NCI-H748 (cell line): ENCODE measurements around the gene SEC24A.
"Not testable (repeated sequence)": the region's sequence is repeated elsewhere in the genome, so short reads cannot be mapped to it uniquely, and the experiment has no call there.

Experiments
- DNase-seq: peaks from one replicate; lab custom pipeline; 2025; ENCODE audit not compliant: unreplicated experiment; lab: John Stamatoyannopoulos, UW

The SEC24A gene

DNA sequence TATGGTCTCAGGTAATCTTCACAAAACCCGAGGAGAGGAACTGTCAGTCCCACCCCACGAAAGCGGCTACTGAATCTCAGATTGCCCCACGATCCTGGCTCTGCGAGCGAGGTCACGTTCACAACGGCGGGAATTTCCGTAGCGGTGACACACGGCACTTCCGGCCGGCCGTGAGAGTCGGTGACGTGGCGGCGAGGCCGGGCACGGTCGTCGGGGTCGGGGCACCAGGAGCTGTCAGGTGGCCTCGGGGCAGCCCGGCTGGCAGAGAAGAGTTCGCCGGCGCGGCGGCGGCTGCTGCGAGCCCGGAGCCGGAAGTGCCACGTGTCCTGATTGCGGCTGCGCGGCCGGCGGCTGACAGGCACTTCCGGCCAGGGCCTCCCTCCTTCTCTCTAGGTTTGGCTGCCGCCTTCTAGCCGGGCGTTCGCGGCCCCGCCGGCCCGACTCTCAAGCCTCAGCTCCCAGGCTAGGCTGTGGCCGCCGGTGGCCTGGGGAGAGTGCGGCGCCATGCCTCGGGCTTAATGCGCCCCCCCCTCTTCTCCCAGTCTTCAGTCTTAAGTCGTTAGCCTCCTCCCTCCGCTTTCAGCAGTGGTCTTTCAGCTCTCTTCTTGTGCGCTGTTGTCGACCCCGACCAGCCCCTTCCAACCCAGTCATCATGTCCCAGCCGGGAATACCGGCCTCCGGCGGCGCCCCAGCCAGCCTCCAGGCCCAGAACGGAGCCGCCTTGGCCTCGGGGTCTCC lies at the start of gene SEC24A:
Gene SEC24A (plus strand): TSS at position 361 of the 738 bp plus-strand sequence. CDS start 292 bp downstream, at position 653.
- peak; percentile 91 for DNase-seq

DNA sequence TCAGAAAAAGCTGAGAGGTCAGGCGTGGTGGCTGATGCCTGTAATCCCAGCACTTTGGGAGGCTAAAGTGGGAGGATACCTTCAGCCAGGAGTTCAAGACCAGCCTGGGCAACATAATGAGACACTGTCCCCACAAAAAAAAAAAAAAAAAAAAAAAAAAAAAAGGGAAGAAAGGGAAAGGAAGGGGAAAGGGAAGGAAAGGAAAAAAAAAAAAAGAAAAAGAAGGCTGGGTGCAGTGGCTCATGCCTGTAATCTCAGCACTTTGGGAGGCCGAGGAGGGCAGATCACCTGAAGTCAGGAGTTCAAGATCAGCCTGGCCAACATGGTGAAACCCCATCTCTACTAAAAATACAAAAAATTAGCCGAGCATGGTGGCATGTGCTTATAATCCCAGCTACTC lies 48.8 kb upstream of the SEC24A start:
- not testable (repeated sequence) for DNase-seq

DNA sequence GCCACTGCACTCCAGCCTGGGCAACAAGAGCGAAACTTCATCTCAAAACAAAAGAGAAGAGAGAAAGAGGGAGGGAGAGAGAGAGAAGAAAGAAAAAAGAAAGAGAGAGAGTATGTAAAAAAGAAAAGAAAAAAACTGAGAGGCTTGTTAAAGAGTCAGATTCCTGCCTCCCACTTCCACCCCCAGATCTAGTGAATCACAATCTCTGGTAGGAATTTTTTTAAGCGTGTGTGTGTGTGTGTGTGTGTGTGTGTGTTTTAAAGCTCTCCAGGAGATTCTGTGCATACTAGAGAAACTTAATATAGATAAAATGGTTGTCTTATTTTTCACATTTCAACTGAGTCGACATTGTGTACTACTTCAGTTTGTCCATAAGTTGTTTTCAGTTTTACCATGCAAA lies 48.0 kb upstream of the SEC24A start:
- DNase-seq, result no peak

DNA sequence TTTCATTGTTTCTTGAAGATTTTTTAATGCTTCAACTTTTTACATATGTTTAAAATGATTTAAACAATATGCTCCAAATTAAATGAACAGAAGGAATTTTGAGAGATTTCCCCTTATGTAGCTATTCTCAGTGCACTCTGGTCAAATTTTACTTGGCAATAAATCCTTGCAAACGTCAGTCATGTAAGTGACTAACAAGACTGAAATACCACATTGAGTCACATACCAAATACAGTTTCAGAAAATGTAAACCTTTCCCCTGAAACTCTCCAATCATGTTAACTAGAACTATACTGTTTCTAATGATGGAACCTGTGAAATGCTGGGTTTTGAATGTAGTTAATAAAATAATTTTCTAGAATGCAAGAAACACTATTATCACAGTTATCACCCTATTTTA lies 45.5 kb upstream of the SEC24A start:
- no peak for DNase-seq

DNA sequence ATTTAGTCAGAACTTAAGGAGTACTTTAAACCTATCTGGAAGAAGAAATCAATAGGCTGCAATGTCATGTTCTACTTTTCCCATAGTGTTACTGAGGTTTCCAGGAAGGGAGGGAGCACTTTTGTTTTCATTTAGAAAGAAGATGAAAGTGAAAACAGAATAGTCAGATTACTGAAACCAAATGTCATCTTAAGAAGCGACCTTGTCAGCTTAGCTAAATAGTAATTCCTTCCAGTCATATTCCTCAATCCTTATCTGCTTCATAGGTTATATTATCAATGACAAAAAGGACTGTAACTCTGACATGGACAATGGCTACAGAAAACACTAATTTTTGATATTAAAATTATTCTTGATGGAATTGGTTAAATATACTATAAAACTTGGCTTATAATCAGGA lies 43.7 kb upstream of the SEC24A start:
- no peak for DNase-seq

DNA sequence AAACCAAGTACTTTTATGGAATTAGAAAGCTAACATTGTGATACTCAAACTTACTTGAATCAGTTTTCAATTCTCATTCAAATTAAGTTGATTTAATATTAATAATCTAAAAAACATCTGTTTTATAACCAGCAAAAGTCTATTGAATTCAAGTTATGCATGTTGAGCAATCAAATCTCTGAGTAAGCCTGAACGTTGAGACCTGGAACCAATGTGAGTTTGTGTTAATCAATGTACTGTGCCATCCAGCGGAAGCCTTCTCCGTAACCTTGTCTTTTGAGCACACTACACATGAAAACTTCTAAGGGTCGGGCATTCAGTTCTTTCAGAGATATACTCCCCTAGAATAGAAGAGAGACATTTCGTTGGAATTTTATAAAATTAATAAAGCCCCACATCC lies 41.9 kb upstream of the SEC24A start:
- DNase-seq, result no peak

DNA sequence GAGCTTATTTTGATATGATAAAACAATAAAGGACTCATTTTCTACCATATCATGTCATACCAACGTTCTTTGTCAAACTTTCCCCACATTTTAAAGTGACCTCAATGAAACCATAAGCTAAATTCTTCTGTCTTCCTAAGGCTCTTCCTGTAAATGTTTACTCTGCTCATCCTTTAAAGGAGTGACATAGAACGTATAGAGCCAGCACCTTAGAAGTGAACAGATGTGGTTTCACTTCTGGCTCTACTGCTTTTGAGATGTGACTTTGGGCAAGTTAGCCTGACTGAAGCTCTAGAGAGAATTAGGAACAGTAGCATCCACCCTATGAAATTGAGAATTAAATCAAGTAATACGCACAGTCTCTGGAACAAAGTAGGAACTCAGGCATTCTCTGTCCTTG lies 40.0 kb upstream of the SEC24A start:
- no peak for DNase-seq

DNA sequence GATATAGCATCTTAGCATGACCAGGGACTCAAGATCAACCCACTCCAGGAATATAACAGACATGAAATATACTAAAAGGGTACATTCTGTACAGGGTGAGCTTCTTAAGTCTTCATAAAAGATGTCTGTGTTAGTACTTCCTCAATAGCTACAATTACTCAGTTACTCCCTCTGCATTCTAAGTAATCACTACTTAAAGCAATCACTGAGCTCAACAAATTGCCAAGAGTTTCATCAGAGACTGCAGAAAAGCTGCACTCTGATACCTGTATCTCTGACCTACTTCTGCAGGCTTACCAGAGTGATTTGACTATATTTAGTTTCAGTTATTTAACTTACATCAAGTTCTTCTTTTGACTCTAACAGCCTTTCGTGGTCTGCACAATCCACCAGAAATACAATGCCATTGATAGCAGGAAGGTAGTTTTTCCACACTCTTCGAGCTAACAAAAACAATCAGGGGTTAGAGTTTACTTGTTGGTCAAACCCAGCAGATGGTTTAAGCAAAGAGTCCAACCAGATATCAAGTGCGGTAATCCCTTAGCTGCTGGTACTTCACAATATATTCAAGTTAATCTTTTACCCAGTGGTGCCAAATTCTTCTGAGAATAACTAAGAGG lies 39.2 kb upstream of the SEC24A start:
- DNase-seq, result no peak

DNA sequence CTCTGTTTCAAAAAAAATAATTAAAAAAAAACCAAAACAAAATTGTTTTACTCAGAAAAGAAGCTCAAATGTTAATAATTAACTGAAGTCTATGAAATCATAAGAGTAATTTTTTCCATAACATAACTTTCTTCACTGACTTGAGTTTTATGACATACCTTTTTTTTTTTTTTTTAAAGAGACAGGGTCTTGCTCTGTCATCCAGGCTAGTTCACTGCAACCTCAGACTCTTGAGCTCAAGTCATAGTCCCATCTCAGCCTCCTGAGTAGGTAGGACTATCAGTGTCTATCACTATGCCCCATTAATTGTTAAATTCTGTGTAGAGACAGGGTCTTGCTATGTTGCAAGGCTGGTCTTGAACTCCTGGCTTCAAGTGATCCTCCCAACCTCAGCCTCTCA lies 37.9 kb upstream of the SEC24A start:
- no peak for DNase-seq

DNA sequence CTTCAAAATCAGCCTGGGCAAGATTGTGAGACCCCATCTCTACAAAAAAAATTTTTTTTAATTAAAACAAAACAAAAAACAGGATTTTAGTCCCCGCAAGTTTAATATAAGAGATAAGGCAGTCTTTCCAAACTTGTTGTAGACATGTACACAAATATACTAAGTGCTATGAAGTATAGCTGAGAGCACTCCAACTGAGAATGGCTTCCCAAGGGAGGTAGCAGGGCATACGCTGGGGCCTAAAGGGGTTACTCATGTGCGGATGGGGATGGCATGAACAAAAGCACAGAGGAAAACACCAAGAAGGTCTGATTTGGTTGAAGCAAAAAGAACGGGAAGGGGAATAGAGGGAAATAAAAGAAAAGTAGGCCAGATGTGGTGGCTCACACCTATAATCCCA lies 37.1 kb upstream of the SEC24A start:
- no peak for DNase-seq

DNA sequence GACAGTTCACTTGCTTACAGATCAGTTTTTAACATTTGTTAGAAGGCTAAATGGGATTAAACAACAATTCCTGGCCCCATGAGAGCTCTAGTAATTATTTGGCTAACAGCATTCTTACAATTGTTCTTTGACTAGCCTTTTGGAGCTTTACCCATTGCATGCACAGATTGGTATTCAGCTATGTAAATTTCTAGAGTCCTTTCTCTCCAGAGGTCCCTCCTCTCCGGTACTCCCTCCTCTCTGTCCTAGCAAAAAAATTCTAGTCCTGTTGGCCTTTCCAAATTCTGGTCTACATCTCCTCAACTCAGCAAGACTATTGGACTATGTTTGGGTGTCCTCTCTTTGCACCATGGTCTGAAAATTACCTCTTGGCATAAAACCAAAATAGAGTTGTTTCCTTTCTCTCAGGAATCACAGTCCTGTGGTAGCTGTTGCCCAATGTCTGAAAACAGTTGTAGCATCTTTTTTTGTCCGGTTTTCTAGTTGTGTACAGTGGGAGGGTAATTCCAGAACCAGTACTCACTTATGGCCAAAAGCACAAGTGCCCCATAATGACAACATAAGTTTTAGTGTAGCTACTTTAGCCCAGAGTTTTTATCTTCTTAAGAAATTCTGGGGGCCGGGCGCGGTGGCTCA lies 34.0 kb upstream of the SEC24A start:
- no peak for DNase-seq

DNA sequence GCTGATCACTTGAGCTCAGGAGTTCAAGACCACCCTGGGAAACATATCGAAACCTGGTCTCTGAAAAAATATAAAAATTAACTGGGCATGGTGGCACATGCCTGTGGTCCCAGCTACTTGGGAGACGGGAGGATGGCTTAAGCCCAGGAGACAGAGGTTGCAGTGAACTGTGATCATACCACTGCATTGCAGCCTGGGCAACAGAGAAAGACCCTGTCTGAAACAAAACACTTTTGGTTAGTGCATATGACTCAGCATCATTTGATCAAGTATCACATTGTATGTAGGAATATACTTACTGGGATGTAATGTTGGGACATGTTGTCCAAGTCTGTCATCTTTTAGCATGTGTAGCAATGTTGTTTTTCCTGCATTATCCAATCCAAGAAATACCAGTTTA lies 28.0 kb upstream of the SEC24A start:
- no peak for DNase-seq

DNA sequence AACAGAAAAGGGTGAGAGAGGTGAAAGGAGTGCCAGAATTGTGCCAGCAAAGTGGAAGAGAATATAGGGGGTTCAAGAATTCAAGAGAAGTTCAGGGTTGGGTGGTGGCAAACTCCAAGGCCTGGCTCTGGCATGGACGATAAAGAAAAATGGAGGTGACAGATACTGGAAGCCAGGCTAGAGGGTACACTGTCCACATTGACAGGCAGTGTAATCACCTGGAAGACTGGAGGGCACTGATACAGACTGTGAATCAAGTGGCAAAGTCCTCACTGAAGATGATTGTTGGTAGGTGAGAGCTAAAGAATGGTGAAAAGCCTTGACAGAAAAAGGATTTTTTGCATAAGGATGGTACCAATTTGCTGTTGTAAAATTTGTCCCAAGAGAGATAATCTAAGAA lies 23.0 kb upstream of the SEC24A start:
- DNase-seq, result no peak

DNA sequence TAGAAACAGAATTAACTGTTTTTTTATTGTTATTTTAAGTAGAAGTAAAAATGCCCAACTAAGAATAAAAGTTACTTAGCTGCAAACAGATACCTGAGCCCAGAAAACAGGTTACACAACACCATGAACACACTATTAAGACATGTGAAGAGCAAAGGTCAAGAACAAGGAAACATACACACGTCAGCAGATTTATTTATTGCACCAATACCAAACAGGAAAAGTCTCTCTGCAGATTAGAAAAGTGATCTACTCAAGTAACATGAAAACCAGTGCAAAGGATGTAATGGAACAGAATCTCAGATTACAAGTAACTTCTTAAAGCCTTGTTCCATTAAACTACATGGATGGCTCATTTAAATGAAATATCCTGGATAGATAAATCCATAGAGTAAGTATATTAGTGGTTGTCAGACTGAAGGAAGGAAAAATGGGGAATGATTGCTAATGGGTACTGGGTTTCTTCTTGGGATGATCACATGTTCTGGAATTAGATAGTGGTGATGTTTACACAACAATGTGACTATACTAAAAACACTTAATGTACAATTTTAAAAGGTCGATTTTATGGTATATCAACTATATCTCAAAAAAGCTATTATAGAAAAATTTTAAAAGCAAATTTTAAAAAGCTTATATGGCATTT lies 22.1 kb upstream of the SEC24A start:
- no peak for DNase-seq

DNA sequence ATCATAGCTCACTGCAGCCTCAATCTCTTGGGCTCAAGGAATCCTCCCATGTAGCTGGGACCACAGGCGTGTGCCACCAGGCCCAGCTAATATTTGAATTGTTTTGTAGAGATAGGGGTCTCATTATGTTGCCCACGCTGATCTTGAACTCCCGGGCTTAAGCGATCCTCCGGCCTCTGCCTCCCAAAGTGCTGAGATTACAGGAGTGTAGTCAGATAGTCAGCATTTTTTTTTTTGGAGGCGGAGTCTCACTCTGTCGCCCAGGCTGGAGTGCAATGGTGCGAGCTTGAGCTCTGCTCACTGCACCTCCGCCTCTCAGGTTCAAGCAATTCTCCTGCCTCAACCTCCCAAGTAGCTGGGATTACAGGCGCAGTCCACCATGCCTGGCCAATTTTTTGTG lies 14.4 kb upstream of the SEC24A start:
- DNase-seq, result no peak

DNA sequence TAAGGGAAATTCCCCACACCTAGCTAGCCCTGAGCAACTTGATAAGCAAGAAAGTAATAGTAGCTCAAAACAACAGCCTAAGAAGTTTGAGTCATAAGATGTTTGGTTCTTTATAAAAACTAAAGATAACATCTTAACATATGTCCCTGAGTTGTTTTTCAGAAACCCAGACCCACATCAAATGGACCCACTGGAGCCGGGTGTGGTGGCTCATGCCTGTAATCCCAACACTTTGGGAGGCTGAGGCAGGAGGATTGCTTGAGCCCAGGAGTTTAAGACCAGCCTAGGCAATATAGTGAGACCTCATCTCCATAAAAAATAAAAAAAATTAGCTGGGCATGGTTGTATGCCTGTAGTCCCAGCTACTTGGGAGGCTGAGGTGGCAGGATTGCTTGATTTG lies 13.2 kb upstream of the SEC24A start:
- DNase-seq, result not testable (repeated sequence)

DNA sequence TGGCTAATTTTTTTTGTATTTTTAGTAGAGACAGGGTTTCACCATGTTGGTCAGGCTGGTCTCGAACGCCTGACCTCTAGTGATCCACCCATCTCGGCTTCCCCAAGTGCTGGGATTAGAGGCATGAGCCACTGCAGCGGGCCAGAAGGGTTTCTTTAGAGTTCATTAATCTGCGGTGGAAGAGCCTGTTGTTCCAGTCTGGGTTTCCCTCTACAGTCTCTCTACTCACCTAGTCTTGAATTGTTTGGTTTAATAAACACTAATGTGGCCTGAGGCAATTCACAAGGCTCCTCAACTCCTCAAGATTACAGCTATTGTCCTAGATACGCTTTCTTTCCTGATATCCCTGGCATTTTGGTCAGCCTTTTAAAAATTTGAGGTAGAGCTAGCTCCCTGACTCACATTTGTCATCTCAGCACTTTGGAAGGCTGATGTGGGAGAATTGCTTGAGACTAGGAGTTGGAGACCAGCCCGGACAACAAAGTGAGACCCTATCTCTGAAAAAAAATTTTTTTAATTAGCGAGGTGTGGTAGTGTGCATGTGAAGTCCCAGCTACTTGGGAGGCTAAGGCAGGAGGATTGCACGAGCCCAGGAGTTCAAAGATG lies 11.4 kb upstream of the SEC24A start:
- no peak for DNase-seq

DNA sequence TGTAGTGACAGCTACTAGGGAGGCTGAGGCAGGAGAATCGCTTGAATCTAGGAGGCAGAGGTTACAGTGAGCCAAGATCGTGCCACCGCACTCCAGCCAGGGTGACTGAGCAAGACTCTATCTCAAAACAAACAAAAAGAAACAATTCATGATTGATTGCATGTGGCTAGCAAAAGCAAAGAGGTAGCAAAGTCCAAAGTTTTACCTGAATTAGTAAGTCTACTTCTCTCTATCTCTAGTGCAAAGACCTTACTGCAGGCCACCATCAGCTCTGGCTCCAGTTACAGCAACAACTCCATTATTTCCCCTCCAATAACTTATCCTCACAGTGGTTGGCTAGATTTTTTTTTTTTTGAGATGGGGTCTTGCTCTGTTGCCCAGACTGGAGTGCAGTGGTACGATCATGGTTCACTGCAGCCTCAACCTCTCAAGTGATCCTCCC lies 9.8 kb upstream of the SEC24A start:
- no peak for DNase-seq

DNA sequence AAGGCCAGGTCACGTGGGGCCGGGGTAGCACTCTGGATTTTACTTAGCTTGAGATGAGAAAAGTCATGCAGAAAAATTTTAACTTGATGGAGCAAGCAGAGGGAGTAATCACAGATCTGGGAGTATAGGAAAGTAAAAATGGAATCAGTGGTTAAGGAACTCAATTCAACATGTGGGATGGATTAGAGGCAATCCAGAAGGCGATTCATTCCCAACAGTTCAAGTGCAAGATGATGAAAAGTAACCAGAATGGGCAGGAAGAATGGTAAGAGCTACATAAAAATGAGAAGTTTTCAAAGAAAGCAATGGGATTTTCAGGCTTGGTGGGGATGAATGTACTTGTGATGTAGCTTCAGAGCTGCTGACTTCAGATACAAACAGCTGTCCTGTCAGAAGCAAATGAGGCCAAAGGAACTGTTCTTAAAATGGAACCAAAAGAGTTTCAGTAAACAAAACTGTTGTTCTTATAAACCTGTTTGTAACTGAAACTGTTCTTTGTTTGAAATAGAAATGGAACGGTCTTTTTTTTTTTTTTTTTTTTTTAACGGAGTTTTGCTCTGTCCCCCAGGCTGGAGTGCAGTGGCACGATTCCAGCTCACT lies 5.6 kb upstream of the SEC24A start:
- DNase-seq, result no peak

DNA sequence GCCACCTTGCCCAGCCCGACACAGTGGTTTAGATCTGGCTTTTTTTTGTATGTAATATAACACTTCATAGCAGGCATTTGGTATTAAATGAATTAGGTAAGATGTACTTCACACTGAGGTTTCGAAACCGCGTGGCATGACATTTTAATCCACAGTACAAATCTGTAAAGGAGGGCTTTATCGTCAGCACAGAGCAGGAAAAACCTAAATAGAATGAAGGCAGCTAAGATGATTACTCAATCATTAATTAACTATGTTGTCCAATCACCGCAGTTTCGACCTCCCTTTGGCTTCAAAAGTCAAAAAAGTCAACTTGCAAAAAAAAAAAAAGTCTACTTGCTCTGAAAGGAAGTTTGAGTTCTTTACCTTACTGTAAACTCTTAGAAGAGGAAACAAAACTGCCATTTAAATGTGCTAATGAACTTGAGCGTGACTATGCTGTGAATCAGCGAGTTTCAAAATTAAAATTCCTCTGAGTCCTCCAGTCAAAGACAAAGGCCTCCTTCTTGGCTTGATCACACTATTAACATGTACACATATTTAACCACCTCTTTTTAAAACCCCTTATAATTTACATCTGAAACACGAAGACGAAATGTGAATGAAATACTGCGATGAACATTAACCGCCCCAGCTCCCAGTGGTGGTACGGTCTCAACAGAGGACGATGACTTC lies 698 bp upstream of the SEC24A start:
- DNase-seq, result peak; percentile 24
